ENCODE measurements around the gene RNASEH2C. TPM values are rescaled to one million over a fixed set of nuclear protein-coding genes. Genes with fewer than 3 reads are reported as not detected.

The RNASEH2C gene
- total RNA-seq, 1 experiment from 2014 or later: 57.7 TPM

DNA sequence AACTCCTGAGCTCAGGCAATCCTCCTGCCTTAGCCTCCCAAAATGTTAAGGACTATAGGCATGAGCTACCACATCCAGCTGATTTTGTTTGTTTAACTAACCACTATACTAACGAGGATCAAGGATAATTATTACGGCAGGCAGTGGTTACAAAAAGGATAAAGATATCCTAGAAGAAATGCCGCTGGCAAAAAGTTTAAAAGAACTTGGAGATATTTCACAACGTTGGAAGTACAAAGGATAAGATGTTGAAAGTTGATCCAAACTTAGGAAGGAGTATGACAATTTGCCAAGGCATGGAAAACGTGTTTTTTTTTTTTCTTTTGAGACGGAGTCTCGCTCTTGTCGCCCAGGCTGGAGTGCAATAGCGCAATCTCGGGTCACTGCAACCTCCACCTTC lies 46.8 kb upstream of the RNASEH2C start:
- Mint-ChIP-seq H3K9me3 (peaks cover 6 to 21% of the 10 kb centered on the region in 2 experiments), H3K27me3 (ENCODE audit: low read depth) (peaks cover 7% of the 10 kb centered on the region), H3K27ac (no peak overlapping the region), H3K36me3 (ENCODE audit: insufficient read depth in 1 of 3, low read depth in 3 of 3) (no peaks in the 10 kb centered on the region; a peak in 2 of 7 replicates), H3K4me3 (no peak overlapping the region), H3K4me1 (no peaks in the 10 kb centered on the region)
- Histone ChIP-seq H3K23me2 (ENCODE audit: insufficient read length, low read depth, low read length, poor library complexity, severe bottlenecking) (no peaks in the 10 kb centered on the region), H3K27ac (ENCODE audit: insufficient read length, low read depth, low read length) (no peak overlapping the region), H2BK20ac (ENCODE audit: low read depth, low read length, poor library complexity, severe bottlenecking) (no peak overlapping the region), H2BK5ac (ENCODE audit: insufficient read length, low read length) (no peak overlapping the region), H4K8ac (replicated peaks; ENCODE audit: insufficient read length, low read depth, low read length) (no peak overlapping the region), H3K23ac (ENCODE audit: insufficient read length, low read depth, low read length) (no peak overlapping the region), H2BK12ac (ENCODE audit: insufficient read length, low read depth, low read length) (no peak overlapping the region), H3T11ph (ENCODE audit: low read length) (no peak overlapping the region), H3K9me3 (ENCODE audit: control insufficient read depth, low read depth, low read length) (no peaks in the 10 kb centered on the region), H3K9ac (ENCODE audit: extremely low read depth, insufficient read length, low read length) (no peak overlapping the region), H3K4me2 (ENCODE audit: insufficient read depth, insufficient read length, low read length) (no peak overlapping the region), H4K91ac (ENCODE audit: insufficient read length, low read depth, low read length) (no peak overlapping the region), H2BK15ac (ENCODE audit: low read depth, low read length) (no peak overlapping the region), H3K56ac (ENCODE audit: insufficient read length, low read depth, low read length) (no peak overlapping the region), H3K4ac (ENCODE audit: low read depth, low read length) (no peak overlapping the region), H2AK5ac (ENCODE audit: insufficient read length, low read length) (no peak overlapping the region), H3K27me3 (ENCODE audit: insufficient read depth, low read length) (no peaks in the 10 kb centered on the region), H2AFZ (ENCODE audit: low read length) (no peak overlapping the region), H4K5ac (ENCODE audit: insufficient read length, low read depth, low read length) (no peak overlapping the region), H4K20me1 (ENCODE audit: control insufficient read depth, insufficient read depth, insufficient read length) (no peaks in the 10 kb centered on the region), H3K18ac (ENCODE audit: insufficient read length, low read depth, low read length) (no peak overlapping the region), H3K4me1 (ENCODE audit: insufficient read depth, low read length) (no peaks in the 10 kb centered on the region), H2BK120ac (ENCODE audit: low read depth, low read length, poor library complexity, severe bottlenecking) (no peak overlapping the region), H3K14ac (ENCODE audit: insufficient read depth, low read length) (no peak overlapping the region), H3K79me1 (ENCODE audit: insufficient read depth, low read depth, low read length, poor library complexity, severe bottlenecking) (no peaks in the 10 kb centered on the region), H3K79me2 (ENCODE audit: insufficient read depth, low read length) (no peaks in the 10 kb centered on the region)
- no peak for DNase-seq
- TF ChIP-seq, protein P1, sequence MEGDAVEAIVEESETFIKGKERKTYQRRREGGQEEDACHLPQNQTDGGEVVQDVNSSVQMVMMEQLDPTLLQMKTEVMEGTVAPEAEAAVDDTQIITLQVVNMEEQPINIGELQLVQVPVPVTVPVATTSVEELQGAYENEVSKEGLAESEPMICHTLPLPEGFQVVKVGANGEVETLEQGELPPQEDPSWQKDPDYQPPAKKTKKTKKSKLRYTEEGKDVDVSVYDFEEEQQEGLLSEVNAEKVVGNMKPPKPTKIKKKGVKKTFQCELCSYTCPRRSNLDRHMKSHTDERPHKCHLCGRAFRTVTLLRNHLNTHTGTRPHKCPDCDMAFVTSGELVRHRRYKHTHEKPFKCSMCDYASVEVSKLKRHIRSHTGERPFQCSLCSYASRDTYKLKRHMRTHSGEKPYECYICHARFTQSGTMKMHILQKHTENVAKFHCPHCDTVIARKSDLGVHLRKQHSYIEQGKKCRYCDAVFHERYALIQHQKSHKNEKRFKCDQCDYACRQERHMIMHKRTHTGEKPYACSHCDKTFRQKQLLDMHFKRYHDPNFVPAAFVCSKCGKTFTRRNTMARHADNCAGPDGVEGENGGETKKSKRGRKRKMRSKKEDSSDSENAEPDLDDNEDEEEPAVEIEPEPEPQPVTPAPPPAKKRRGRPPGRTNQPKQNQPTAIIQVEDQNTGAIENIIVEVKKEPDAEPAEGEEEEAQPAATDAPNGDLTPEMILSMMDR (conservative IDR thresholded peaks at IDR 0.05): no peak
- WGBS (ENCODE audit: extremely low coverage, insufficient read length, low lambda C conversion rate): no CpG with 5 or more reads among the region's 10 CpGs
